Measurements from ENCODE around the gene TLCD3B.

Gene TLCD3B, protein sequence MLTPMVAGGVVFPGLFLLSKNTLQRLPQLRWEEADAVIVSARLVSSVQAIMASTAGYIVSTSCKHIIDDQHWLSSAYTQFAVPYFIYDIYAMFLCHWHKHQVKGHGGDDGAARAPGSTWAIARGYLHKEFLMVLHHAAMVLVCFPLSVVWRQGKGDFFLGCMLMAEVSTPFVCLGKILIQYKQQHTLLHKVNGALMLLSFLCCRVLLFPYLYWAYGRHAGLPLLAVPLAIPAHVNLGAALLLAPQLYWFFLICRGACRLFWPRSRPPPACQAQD

DNA sequence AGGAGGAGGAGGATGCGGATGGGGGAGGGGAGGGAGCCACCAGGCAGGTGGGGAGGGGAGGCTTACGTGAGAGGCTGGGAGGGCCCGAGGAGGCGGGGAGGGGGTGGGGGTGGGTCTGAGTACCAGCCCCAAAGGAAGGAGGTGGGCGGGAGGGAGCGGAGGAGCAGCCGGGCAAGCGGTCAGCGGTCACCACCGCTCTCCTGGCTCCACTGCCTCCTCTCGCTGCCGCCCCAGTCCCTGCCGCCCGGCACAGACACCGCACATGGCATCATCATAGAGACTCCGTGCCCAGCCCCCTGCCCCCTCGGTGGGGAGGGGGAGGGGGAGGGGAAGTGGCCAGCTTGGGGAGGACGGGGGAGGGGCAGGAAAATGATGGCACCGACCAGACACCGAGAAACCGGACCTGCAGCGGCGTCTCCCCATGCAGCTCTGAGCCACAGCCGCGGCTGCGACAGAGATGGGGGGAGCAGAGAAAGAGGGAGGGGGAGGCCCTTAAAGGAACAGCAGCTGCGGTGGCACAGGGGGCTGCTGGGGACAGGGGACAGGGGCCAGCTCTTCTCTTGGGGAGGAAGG is at the start of gene TLCD3B:
Gene TLCD3B (minus strand): TSS at position 431 of the 573 bp plus-strand sequence. CDS start 744 bp downstream, outside the sequence.
- no peak for DNase-seq (ENCODE audit: low spot score)

DNA sequence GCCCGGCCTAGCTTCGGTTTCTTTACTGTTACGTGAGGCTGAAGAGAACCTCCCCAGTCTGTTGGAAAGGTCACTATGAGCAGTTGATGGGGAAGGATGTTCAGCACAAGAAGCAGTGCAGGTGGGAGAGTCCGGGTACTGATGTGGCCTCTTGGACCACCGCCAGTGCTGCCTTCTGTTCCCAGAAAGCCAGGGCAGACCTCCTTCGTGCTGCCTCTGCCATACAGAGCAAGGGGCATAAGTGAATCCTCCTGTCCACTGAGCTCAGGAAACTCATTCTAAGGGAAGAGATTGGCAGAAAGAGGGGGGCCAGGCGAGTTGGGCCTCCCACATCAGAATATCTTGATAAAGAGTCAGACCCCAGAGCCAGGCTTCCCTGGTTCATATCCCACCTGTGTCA is 48.4 kb upstream of the TLCD3B start:
- no peak for DNase-seq (ENCODE audit: low spot score)

DNA sequence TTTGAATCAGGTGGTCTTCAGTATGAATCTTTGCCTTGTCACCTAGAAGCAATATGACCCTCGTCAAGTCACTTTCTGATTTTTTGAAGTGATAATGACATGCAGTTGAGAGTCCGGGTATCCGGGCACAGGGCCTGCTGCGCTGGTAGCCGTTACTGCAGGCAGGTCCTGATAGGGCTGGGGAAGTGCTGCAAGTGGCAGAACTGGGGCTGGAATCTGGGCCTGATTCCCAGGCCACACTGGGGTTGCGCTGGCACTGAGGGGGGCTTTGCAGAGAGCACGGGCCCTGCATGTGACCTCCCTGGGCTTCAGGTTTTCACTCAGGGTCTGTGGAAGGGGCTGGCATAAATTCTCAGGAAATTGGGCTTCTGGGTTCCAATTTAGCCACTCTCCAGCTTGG is 47.7 kb upstream of the TLCD3B start:
- DNase-seq (ENCODE audit: low spot score): no peak

DNA sequence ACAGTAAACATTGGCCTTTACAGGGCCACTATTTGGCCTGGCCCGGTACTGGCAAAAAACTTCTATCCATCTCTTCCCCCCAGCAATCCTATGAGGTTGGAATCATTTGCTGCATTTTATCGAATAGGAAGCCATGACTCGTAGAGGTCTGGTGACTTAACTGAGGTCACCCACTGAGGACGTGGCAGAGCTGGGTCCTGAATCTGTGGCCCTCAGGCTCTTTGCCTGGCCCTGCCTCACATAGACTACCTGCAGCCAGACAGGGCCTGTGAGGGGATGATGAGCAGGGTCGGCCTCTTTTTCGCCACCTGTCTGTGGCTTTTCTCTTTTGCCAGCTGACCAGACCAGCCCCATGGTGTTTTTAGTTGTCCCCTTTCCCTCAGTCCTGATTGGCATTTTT is 46.6 kb upstream of the TLCD3B start:
- no peak for DNase-seq (ENCODE audit: low spot score)

DNA sequence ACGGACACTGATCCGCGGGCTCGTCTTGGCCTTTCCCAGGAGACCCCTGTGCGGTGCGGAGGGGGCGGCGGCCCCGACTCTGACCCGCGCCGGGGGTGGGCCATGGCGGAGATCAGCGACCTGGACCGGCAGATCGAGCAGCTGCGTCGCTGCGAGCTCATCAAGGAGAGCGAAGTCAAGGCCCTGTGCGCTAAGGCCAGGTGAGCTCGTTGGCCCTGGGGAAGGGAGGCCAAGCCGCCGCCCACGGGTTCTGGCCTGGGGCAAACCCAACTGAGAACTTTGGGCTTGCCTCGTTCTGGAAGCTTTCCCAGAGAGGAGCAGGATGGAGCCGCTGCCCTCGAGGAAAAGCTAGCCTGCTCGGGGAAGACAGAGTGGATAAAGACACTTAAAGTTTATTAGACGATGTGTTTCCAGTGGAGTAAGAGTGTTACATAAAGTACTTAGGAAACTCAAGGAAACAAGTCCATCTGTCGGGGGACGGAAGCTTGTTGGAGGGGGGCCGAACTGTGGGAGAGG is 45.3 kb upstream of the TLCD3B start:
- DNase-seq (ENCODE audit: low spot score): no peak

DNA sequence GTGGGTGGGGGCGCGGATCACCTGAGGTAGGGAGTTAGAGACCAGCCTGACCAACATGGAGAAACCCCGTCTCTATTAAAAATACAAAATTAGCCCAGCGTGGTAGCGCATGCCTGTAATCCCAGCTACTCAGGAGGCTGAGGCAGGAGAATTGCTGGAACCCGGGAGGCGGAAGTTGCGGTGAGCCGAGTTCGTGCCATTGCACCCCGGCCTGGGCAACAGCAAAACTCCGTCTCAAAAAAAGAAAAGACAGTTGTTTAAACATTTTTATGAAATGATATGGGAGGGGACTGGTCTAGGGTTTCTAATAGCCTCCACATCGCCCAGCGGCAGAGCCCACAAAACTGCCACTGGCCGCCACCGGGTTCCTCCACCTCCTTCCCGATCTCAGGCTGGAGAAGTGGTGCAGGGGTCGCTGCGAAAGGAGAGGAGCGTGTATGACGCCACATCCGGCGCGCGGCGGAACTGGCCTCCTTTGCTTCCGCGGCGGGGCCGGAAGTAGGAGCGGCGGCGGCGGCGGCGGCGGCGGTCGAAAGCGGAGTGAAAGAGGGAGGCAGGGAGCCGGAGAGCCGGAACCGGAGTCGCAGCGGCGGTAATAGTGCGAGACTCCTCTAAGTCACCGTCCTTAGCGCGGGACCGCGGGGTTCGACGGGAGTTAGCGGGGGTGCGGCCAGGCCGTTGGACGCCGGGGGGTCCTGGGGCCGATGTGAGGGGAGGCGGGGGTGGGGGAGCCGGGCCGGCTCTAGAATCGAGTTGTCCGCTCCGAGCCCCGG is 44.6 kb upstream of the TLCD3B start, which contains the start of gene PPP4C:
Gene PPP4C (plus strand): TSS at position 492 of the 773 bp plus-strand sequence. CDS start 384 bp downstream, outside the sequence.
- DNase-seq (ENCODE audit: low spot score): peak; percentile 97

DNA sequence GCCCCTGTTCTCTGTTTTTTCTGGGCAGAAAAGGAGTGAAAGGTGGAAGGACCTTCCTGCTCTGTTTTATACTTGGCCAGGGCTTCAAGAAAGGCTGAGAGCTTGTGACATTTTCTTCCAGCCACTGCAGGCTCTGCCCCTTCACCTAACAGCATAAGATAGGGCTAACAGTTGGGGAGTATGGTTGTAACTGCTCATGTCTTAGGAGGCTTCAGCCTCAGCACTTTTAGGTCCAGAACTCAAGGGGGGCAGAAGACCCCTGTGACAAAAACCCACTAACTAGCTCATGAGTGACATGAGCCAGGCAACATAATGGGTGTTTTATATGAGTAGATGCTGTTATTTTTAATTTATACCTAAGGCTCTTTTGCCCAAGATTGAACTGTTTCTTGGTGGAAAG is 39.4 kb upstream of the TLCD3B start:
- no peak for DNase-seq (ENCODE audit: low spot score)

DNA sequence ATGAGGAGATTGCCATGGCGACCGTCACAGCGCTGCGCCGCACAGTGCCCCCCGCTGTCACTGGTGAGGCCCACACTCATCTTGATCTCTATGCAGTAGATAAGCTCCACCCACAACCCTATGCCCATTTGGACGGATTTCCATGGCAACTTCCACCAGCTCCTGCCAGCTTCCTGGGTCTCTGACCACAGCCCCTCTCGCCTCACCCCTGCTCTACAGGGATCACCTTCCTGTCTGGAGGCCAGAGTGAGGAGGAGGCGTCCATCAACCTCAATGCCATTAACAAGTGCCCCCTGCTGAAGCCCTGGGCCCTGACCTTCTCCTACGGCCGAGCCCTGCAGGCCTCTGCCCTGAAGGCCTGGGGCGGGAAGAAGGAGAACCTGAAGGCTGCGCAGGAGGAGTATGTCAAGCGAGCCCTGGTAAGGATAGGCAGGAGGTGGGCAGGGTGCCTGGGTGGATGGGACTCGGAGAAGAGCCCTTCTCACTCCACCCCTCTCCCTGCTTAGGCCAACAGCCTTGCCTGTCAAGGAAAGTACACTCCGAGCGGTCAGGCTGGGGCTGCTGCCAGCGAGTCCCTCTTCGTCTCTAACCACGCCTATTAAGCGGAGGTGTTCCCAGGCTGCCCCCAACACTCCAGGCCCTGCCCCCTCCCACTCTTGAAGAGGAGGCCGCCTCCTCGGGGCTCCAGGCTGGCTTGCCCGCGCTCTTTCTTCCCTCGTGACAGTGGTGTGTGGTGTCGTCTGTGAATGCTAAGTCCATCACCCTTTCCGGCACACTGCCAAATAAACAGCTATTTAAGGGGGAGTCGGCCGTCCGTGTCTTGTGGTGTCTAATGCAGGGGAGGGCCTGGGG is 38.8 kb upstream of the TLCD3B start:
- DNase-seq (ENCODE audit: low spot score): no peak

DNA sequence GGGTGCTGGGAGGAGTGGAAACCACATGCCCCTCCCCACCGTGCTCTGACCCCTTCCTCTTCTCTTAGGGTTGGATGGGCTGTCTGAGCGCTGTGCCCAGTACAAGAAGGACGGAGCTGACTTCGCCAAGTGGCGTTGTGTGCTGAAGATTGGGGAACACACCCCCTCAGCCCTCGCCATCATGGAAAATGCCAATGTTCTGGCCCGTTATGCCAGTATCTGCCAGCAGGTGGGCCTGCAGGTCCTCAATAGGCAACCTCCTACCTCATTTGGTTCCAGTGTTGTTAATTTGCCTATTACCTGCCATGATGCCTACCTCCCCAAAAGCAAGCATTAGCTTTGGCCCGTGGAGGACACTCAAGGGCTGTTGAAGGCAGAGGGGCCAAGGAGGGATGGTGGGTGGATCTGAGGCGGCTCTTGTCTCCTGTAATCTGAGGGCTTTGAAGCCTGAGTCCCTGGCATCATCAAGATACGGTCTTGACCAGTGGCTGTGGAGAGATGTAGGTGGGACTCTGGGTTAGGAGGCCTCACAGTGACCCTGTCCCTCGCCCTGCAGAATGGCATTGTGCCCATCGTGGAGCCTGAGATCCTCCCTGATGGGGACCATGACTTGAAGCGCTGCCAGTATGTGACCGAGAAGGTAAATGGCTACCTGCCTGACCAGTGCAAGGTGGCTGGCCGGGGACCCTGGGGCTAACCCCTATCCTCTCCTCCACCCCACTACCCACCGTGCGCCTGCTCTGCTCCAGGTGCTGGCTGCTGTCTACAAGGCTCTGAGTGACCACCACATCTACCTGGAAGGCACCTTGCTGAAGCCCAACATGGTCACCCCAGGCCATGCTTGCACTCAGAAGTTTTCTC is 37.9 kb upstream of the TLCD3B start:
- DNase-seq (ENCODE audit: low spot score): no peak

DNA sequence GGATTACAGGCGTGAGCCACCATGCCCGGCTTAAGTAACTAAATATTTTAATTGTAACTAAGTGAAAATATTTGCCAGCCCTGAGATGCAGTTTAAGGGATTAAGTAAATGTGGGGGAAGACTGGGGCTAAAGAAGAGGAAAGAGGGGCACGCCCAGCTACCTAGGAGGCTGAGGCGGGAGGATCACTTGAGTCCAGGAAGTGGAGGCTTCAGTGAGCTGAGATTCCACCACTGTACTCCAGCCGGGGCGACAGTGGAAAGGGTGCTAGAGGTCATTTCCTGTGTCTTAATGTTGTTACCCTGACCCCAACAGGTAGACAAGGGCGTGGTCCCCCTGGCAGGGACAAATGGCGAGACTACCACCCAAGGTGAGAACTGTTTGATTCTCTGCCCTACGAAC is 37.3 kb upstream of the TLCD3B start:
- no peak for DNase-seq (ENCODE audit: low spot score)

DNA sequence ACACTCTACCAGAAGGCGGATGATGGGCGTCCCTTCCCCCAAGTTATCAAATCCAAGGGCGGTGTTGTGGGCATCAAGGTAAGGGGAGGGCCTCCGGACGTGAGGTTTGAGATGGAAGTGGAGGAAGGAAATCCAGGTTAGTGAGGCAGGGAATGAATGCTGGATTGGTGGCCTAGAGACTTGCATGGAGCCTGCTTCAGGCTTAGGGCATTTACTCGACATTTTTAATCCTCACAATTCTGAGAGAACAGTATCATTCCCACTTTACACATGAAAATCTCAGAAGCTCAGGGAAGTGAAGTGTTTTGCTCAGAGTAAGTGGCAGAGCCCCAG is 36.5 kb upstream of the TLCD3B start:
- no peak for DNase-seq (ENCODE audit: low spot score)

DNA sequence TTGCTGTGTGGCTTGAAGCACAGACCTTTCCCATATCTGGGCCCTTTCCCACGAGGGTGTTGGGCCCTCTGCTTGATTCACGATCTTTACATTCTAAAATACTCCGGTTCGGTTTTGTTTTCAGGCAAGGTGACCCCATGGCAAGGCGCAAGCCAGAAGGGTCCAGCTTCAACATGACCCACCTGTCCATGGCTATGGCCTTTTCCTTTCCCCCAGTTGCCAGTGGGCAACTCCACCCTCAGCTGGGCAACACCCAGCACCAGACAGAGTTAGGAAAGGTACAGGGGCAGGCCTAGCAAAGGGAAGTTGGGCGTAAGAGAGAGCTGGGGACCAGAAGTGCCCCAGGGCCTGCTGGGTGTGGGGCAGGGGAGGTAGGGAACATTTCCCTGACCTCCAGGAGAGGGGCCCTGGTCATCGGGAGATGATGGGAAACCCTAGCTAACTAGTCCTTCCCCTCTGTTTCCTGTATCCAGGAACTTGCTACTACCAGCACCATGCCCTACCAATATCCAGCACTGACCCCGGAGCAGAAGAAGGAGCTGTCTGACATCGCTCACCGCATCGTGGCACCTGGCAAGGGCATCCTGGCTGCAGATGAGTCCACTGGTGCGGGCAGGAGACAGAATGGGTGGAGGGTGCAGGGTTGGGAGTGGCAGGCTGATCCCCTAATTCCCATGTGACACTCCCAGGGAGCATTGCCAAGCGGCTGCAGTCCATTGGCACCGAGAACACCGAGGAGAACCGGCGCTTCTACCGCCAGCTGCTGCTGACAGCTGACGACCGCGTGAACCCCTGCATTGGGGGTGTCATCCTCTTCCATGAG is 35.9 kb upstream of the TLCD3B start:
- no peak for DNase-seq (ENCODE audit: low spot score)

DNA sequence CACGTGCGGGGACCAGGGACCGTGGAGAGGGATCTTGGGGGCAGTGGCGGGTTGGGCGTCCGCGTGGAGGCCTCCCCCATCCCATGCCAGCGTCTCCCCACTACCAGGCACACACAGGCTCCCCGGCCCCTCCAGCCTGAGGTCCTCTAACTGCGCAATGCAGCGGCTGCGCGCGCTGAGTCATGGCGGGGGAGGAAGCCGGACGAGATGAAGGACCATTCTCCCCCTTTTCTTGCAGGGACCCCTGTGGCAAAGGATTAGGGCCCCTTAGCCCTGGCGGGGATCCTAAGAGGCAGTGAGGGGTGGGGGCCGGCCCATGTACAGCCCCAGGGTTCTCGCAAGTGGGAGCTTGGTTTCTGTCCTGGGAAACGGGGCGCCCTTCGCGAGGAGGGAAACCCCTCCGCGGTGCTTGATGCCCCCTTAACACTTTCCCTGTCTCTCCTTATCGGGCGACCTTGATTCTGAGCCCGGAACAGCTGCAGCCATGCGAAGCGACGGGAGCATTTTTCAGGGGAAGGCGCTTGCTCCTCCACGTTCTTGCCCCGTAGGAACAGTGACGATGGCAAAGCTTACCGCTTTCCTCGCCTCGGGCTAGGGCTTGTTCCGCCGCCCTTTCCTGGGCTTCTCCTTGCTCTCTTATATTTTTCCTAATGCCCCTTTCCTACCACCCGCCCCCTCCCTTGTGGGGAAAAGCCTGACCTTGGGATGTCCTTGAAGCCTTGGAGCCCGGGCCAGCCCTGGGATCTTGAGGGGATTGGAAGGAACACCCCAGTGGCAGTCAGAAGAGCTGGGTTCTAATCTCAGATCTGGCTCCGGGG is 35.1 kb upstream of the TLCD3B start:
- peak; percentile 79 for DNase-seq (ENCODE audit: low spot score)

DNA sequence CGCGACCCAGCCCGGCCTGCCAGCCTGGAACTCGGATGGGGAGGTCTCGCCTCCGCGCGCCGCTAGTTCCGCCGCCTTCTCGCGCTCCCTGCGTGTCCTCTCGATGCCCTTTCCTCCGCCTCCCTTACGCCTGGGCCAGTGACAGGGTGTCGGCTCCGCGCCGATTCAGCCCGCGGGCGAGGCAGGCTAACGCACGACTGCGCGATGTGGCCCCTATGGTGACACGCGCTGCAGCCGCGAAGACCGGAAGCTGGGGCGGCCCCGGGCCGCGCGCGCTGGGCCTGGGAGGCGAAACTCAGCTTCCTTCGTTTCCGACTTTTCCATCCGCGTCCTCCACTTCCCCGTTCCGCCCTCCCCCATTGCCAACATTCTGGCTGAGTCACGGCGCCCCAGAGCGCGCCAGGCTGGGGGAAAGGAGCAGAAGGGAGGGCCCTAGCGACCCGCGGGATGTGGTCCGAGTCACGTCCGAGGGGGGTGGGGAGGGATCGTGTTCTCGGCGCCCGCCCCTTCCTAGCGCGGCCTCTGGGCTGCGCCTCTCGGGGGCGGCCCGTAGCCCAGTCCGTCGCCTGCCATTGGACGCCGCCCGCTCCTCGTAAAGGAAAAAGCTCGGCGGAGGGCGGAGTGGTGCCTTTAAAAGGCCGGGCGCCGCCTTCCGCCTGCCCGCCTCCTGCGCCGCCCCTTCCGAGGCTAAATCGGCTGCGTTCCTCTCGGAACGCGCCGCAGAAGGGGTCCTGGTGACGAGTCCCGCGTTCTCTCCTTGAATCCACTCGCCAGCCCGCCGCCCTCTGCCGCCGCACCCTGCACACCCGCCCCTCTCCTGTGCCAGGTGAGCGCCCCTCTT is 34.3 kb upstream of the TLCD3B start, which contains the start of gene ALDOA:
Gene ALDOA (plus strand): TSS at position 659 of the 841 bp plus-strand sequence. CDS start 1,138 bp downstream, outside the sequence.
- DNase-seq (ENCODE audit: low spot score): peak; percentile 96

DNA sequence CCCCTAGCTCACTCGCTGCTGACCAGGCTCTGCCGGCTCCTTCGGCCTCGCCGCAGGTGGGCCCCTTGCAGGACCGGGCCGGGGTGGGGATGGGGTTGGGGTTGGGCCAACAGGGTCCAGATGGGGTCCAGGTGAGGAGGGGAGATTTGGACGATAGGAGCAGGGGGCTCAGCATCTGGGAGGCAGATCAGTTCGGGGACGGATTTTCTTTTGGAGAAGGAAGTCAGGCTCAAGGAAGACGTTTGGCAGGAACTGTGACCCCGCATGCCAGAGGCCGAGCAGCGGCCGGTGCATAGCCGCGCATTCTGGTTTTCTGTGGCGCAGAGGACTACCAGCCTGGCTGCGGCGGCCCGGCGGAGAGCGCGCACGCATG is 33.6 kb upstream of the TLCD3B start:
- no peak for DNase-seq (ENCODE audit: low spot score)

DNA sequence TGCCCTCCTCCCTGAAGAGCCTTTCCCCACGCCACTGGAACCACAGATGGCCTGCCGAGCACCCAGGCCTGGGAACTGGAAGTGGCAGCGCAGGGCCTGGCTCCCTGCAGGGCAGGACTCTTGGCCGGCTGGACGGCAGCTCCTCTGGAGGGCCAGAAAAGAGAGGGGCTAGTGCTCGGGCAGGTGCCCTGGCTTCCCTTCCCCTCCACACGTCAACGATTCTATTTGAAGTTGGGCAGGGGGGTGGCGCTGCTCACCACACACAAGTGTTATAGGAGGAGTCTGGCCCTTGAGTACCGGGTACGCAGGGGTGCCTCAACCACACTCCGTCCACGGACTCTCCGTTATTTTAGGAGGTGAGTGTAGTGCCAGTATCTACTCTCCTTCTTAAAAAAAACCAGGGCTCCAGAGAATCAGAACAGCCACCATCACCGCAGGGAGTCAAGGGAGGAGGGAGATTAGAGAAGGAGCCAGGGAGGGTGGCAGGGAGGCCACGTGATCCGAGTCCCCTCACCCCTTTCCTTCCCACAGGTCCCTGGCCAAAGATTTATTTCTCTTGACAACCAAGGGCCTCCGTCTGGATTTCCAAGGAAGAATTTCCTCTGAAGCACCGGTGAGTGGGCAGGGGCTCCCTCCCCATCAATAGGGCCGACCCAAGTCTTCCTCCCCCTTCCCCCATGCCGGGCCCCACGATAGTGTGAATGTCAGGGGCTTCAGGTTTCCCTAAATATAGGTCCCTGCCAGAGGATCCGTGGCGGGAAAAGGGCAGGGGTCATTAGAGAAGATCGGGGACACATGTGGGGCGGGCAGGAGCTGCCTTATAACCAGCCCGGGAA is 33.0 kb upstream of the TLCD3B start:
- DNase-seq (ENCODE audit: low spot score): no peak

DNA sequence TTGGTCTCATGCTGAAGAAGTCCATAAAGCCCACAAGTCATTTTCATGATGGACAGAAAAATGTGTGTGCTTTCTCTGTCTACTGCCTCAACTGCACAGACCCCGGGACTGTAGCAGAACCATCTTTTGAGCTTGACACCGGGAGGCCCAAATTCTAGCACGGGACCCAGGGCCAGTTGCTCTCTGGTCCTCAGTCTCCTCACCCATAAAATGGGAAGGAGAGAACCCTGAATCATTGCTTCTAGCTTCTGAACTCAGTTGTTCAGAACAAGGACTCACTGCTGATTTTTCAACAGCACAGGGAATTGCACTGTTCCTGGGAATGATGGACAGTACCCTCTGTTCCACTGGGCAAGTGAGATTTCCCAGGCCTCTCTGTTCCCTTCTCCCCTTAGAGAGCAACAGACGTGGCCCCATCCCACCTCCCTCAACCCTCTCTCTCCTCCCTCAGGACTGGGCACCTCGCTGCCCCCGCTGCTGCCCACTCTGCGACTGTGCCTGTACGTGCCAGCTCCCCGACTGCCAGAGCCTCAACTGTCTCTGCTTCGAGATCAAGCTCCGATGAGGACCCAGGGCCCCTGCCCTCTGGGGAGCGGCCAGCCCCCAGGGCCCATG is 32.3 kb upstream of the TLCD3B start:
- DNase-seq (ENCODE audit: low spot score): no peak
